ENCODE measurements around the gene HMGCL. TPM values are rescaled to one million over a fixed set of nuclear protein-coding genes. Genes with fewer than 3 reads are reported as not detected.
A peak's percentile ranks its signal among the peaks of the same experiment; 100 is the strongest.

Gene HMGCL
- polyA plus RNA-seq, 3 donors = 17.8 to 26.7 (median 22.1) TPM

DNA sequence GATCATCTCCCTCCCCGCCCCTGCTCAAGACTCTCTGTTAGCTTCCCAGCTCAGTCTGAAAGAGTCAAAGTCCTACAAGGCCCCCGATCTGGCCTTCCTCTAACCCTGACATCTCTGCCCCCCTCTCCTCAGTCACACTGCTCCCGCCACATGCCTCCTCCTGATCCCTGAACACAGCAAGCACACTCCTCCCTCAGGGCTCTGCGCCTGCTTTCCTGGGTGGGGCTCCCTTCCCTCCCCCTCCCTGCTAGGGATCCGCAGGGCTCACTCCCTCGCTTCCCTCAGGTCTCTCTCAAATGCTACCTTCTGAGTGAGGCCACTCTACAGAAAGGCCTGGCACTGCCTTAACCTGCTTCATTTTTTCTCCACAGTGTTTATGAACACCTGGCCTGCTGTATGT is 18.9 kb downstream of the HMGCL start:
- H3K4me3 Mint-ChIP-seq = no peak overlapping the region
- H3K4me1 Mint-ChIP-seq = peaks cover 76% of the 10 kb centered on the region
- Histone ChIP-seq H2AFZ (ENCODE audit: insufficient read depth, low read depth, low read length, poor library complexity, severe bottlenecking) (no peak overlapping the region), H3K4me3 (replicated peaks in 1 of 3; ENCODE audit: low read depth in 2 of 3, low read length in 3 of 3) (no peak overlapping the region), H3K27me3 (ENCODE audit: control insufficient read depth in 2 of 2, insufficient read depth in 2 of 2, low read length in 2 of 2) (no peaks in the 10 kb centered on the region), H3K9me3 (replicated peaks in 1 of 2; ENCODE audit: control insufficient read depth in 1 of 2, insufficient read depth in 1 of 2, low read length in 2 of 2) (no peaks in the 10 kb centered on the region), H3K4me1 (ENCODE audit: control insufficient read depth in 1 of 2, insufficient read depth in 2 of 2, low read length in 2 of 2) (peaks cover 72 to 77% of the 10 kb centered on the region in 2 donors), H3K79me2 (ENCODE audit: insufficient read depth, low read length) (no peaks in the 10 kb centered on the region), H3K9ac (ENCODE audit: insufficient read depth, low read length, poor library complexity, severe bottlenecking) (no peak overlapping the region), H4K20me1 (ENCODE audit: insufficient read depth, low read length) (no peaks in the 10 kb centered on the region), H3K4me2 (replicated peaks; ENCODE audit: extremely low read depth, low read length, poor library complexity, severe bottlenecking) (no peak overlapping the region), H3K36me3 (replicated peaks in 1 of 2; ENCODE audit: control insufficient read depth in 1 of 2, insufficient read depth in 2 of 2, low read length in 2 of 2) (peaks cover 3 to 32% of the 10 kb centered on the region in 2 donors), H3K27ac (ENCODE audit: low read depth in 1 of 2, low read length in 2 of 2) (peak overlapping the region in 1 of 2 donors; percentile 77)
- H3K9me3 Mint-ChIP-seq = no peaks in the 10 kb centered on the region
- peaks cover 39 to 51% of the 10 kb centered on the region in 2 donors for H3K36me3 Mint-ChIP-seq
- DNase-seq = no peak
- intact Hi-C loops (cut with micrococcal nuclease) = loop anchor here in 1 of 2 donors (10.0 kb wide), 1 partner anchor 109 kb away; the partner anchor contains the start of gene CNR2
- TF ChIP-seq, protein P1, sequence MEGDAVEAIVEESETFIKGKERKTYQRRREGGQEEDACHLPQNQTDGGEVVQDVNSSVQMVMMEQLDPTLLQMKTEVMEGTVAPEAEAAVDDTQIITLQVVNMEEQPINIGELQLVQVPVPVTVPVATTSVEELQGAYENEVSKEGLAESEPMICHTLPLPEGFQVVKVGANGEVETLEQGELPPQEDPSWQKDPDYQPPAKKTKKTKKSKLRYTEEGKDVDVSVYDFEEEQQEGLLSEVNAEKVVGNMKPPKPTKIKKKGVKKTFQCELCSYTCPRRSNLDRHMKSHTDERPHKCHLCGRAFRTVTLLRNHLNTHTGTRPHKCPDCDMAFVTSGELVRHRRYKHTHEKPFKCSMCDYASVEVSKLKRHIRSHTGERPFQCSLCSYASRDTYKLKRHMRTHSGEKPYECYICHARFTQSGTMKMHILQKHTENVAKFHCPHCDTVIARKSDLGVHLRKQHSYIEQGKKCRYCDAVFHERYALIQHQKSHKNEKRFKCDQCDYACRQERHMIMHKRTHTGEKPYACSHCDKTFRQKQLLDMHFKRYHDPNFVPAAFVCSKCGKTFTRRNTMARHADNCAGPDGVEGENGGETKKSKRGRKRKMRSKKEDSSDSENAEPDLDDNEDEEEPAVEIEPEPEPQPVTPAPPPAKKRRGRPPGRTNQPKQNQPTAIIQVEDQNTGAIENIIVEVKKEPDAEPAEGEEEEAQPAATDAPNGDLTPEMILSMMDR (IDR thresholded peaks at IDR 0.05) = no peak
- WGBS (ENCODE audit: insufficient coverage) = 84% methylated on average over 6 of the region's 6 CpGs
- H3K27me3 Mint-ChIP-seq (ENCODE audit: low read depth in 3 of 3) = peaks cover 0 to 3% (median 0%) of the 10 kb centered on the region in 3 donors
- peak overlapping the region; percentile 1 to 92 (median 85) for H3K27ac Mint-ChIP-seq

DNA sequence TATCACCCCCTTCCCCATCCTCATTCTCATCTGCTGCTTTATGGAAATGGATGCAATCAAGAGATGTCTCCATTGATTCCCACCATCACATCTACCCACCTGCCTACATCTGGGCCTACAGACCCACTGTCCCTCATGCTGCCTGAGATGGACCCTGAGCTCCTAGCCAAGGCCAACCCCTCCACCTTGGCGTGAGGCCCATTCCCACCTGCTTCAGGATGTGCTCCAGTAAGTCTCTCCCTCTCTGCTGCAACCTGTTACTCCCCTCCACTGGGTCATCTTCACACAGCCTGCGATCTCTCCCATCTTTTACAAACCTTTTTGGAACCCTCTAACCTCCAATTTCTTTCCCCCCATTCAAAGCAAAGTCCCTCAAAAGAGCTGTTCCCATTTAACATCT is 20.2 kb downstream of the HMGCL start:
- WGBS (ENCODE audit: insufficient coverage) = 94% methylated on average over 2 of the region's 2 CpGs
- Histone ChIP-seq H3K4me1 (ENCODE audit: control insufficient read depth in 1 of 2, insufficient read depth in 2 of 2, low read length in 2 of 2) (peaks cover 62 to 73% of the 10 kb centered on the region in 2 donors), H3K9me3 (replicated peaks in 1 of 2; ENCODE audit: control insufficient read depth in 1 of 2, insufficient read depth in 1 of 2, low read length in 2 of 2) (no peaks in the 10 kb centered on the region), H3K4me2 (replicated peaks; ENCODE audit: extremely low read depth, low read length, poor library complexity, severe bottlenecking) (no peak overlapping the region), H3K4me3 (replicated peaks in 1 of 3; ENCODE audit: low read depth in 2 of 3, low read length in 3 of 3) (no peak overlapping the region), H3K27ac (ENCODE audit: low read depth in 1 of 2, low read length in 2 of 2) (peak overlapping the region; percentile 75), H3K9ac (ENCODE audit: insufficient read depth, low read length, poor library complexity, severe bottlenecking) (no peak overlapping the region), H3K36me3 (replicated peaks in 1 of 2; ENCODE audit: control insufficient read depth in 1 of 2, insufficient read depth in 2 of 2, low read length in 2 of 2) (peaks cover 3 to 32% of the 10 kb centered on the region in 2 donors), H3K79me2 (ENCODE audit: insufficient read depth, low read length) (no peaks in the 10 kb centered on the region), H3K27me3 (ENCODE audit: control insufficient read depth in 2 of 2, insufficient read depth in 2 of 2, low read length in 2 of 2) (no peaks in the 10 kb centered on the region), H4K20me1 (ENCODE audit: insufficient read depth, low read length) (no peaks in the 10 kb centered on the region), H2AFZ (ENCODE audit: insufficient read depth, low read depth, low read length, poor library complexity, severe bottlenecking) (no peak overlapping the region)
- Mint-ChIP-seq H3K4me1 (peaks cover 67% of the 10 kb centered on the region), H3K36me3 (peaks cover 37 to 49% of the 10 kb centered on the region in 2 donors), H3K27ac (peak overlapping the region; percentile 87 to 94 (median 91)), H3K4me3 (no peak overlapping the region), H3K9me3 (no peaks in the 10 kb centered on the region), H3K27me3 (ENCODE audit: low read depth in 3 of 3) (peaks cover 0 to 3% (median 0%) of the 10 kb centered on the region in 3 donors)
- TF ChIP-seq, protein P1 (IDR thresholded peaks at IDR 0.05) = no peak
- intact Hi-C loops (cut with micrococcal nuclease) = loop anchor here in 1 of 2 donors (10.0 kb wide), 1 partner anchor 110 kb away; the partner anchor contains the start of gene CNR2
- no peak for DNase-seq
